OCI-LY7 (cell line): ENCODE data around the gene FAM241A. TPM values are rescaled to one million over a fixed set of nuclear protein-coding genes. Genes with fewer than 3 reads are reported as not detected.

Source experiments
- BruUV-seq: library from RNA; stranded (reverse); fragments of 400-500 nt; replicated peaks from 2 replicates; lab custom pipeline; 2021; lab: Mats Ljungman, UMichigan
- CTCF ChIA-PET: fragments of 300-600 bp; sonication (Branson Sonifier 250); formaldehyde crosslinking; loops from one replicate; lab custom pipeline; 2022; ENCODE audit warnings: antibody characterized with exemption; ENCODE audit not compliant: unreplicated experiment; lab: Charles Lee
- POLR2A ChIA-PET: fragments of 300-600 bp; sonication (Branson Sonifier 250); formaldehyde crosslinking; loops from one replicate; lab custom pipeline; 2022; ENCODE audit warnings: antibody characterized with exemption; lab: Charles Lee
- DNase-seq: peaks from one replicate; pipeline ENCODE4 v3.0.0-alpha.2; 2015; ENCODE audit warnings: low spot score
- H2AFZ ChIP-seq: fragments of 200-600 bp; sonication (generic), shearing (Covaris generic); 2 replicates; pipeline ENCODE4 v1.6.1; 2014; ENCODE audit warnings: mild to moderate bottlenecking, antibody characterized with exemption, low read length, moderate library complexity
- H3K27ac ChIP-seq: fragments of 200-600 bp; sonication (generic); 2 replicates; pipeline ENCODE4 v1.5.1; 2014; ENCODE audit warnings: mixed run types, low read depth, mild to moderate bottlenecking, moderate library complexity, low read length, inconsistent platforms; ENCODE audit not compliant: poor library complexity, severe bottlenecking
- H3K36me3 ChIP-seq: fragments of 200-600 bp; sonication (generic); 2 replicates; pipeline ENCODE4 v1.6.1; 2014; ENCODE audit warnings: mild to moderate bottlenecking, antibody characterized with exemption, low read length, moderate library complexity, mixed read lengths; ENCODE audit not compliant: insufficient read depth
- H3K4me1 ChIP-seq: fragments of 200-600 bp; sonication (generic); 2 replicates; pipeline ENCODE4 v1.5.1; 2014; ENCODE audit warnings: mild to moderate bottlenecking, low read length; ENCODE audit not compliant: insufficient read depth, poor library complexity, severe bottlenecking
- H3K4me2 ChIP-seq: fragments of 200-600 bp; sonication (generic); 2 replicates; pipeline ENCODE4 v1.6.1; 2014; ENCODE audit warnings: mild to moderate bottlenecking, low read length
- H3K4me3 ChIP-seq: fragments of 200-600 bp; sonication (generic); 2 replicates; pipeline ENCODE4 v1.5.1; 2014; ENCODE audit warnings: mild to moderate bottlenecking, low read depth, low read length; ENCODE audit not compliant: poor library complexity, severe bottlenecking
- H3K79me2 ChIP-seq: fragments of 200-600 bp; sonication (generic); 2 replicates; pipeline ENCODE4 v1.6.1; 2016; ENCODE audit warnings: low read depth, mild to moderate bottlenecking, low read length, moderate library complexity, mixed read lengths; ENCODE audit not compliant: insufficient read depth
- H3K9me2 ChIP-seq: fragments of 200-600 bp; sonication (generic); 2 replicates; pipeline ENCODE4 v1.6.1; 2016; ENCODE audit warnings: mild to moderate bottlenecking, low read length, mixed read lengths; ENCODE audit not compliant: insufficient read depth
- H3K9me3 ChIP-seq: fragments of 200-600 bp; sonication (generic); 2 replicates; pipeline ENCODE4 v1.6.1; 2014; ENCODE audit warnings: mild to moderate bottlenecking, mixed run types, low read length, mixed read lengths
- H4K20me1 ChIP-seq: fragments of 200-600 bp; sonication (generic); 2 replicates; pipeline ENCODE4 v1.6.1; 2014; ENCODE audit warnings: mild to moderate bottlenecking, antibody characterized with exemption, low read length, moderate library complexity, mixed read lengths; ENCODE audit not compliant: insufficient read depth
- EZH2phosphoT487 ChIP-seq: fragments of 200-600 bp; sonication (generic); IDR thresholded peaks from 2 replicates; pipeline ENCODE4 v1.6.1; 2018; ENCODE audit warnings: low read depth, borderline replicate concordance, mild to moderate bottlenecking, mixed run types, antibody characterized with exemption, low read length, moderate library complexity, mixed read lengths
- intact Hi-C: fragments of 100-400 bp; cut with micrococcal nuclease; formaldehyde crosslinking; loops from one replicate; pipeline ENCODE4 v1.10.0; 2022; ENCODE audit not compliant: unreplicated experiment
- total RNA-seq, 2 experiments: library from RNA; depleted of rRNA in 1 of 2; stranded (reverse); fragments of >200 nt in 1 of 2; shearing (Covaris generic) in 1 of 2; gene quantifications; 2 replicates each; pipeline ENCODE4 v1.2.3, GENCODE V29; 2014 to 2022
- TF ChIP-seq, protein P1 (sequence below): fragments of 200-600 bp; sonication (generic); conservative IDR thresholded peaks from 2 replicates; pipeline ENCODE4 v1.5.1; 2014; ENCODE audit warnings: mild to moderate bottlenecking, antibody characterized with exemption, low read length, moderate library complexity, mixed read lengths

The FAM241A gene
- total RNA-seq, 2 experiments from 2014 or later: 2.5 to 9.5 TPM

DNA sequence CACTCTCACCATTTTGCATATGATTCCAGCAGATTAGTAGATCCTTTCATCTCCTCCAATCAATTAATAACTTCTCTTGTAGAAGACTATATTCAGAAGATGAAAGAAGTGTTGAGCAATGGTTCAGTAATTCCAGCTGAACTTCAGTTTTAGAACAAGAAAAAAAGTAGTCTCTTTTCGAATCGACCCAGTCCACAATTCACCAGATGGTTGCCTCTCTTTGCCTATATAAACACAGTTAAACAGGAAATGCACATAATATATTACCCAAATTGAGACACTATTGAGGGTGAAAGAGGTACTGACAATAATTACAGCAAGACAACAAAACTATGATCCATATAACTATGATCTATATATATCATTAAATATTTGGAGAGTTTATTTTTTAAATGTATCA is 16.8 kb upstream of the FAM241A start:
- H3K9me3 ChIP-seq: no peaks in the 10 kb centered on the region
- no peaks in the 10 kb centered on the region for H3K79me2 ChIP-seq
- CTCF ChIA-PET: no interaction called here
- DNase-seq: no peak
- POLR2A ChIA-PET: interaction anchor here (0.6 to 3.7 kb wide), 10 partner anchors 9 to 117 kb away, joined by 3 to 30 read pairs (median 4); no protein-coding TSS in a partner anchor
- H2AFZ ChIP-seq: peak overlapping the region; percentile 77
- no peaks in the 10 kb centered on the region for H3K36me3 ChIP-seq
- no peak overlapping the region for H3K27ac ChIP-seq
- intact Hi-C loops: no loop called here
- BruUV-seq: no TSS peak
- H3K9me2 ChIP-seq: no peaks in the 10 kb centered on the region
- peaks cover 23% of the 10 kb centered on the region for H3K4me1 ChIP-seq
- TF ChIP-seq, protein P1, sequence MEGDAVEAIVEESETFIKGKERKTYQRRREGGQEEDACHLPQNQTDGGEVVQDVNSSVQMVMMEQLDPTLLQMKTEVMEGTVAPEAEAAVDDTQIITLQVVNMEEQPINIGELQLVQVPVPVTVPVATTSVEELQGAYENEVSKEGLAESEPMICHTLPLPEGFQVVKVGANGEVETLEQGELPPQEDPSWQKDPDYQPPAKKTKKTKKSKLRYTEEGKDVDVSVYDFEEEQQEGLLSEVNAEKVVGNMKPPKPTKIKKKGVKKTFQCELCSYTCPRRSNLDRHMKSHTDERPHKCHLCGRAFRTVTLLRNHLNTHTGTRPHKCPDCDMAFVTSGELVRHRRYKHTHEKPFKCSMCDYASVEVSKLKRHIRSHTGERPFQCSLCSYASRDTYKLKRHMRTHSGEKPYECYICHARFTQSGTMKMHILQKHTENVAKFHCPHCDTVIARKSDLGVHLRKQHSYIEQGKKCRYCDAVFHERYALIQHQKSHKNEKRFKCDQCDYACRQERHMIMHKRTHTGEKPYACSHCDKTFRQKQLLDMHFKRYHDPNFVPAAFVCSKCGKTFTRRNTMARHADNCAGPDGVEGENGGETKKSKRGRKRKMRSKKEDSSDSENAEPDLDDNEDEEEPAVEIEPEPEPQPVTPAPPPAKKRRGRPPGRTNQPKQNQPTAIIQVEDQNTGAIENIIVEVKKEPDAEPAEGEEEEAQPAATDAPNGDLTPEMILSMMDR: no peak
- TF ChIP-seq EZH2phosphoT487: no peak
- no peak overlapping the region for H3K4me3 ChIP-seq
- H4K20me1 ChIP-seq: no peaks in the 10 kb centered on the region
- peak overlapping the region; percentile 51 for H3K4me2 ChIP-seq

DNA sequence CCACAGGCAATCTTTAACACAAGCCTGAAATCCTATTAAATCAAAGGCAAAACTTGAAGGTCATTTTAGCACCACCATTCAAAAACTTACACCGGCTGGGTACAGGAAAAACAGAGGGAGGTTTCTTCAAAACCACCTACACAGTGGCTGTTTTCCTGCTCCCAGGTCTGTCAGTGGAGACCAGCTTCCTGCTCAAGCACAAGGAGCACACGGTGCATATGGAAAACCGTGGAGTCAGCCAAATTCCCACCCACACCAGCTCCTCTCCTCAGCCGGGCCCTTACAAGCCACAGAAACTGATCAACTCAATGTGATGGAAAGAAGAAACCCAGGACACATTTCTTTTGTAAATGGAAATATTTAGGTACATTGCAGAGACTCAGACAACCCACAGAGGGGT is 14.3 kb upstream of the FAM241A start:
- DNase-seq: no peak
- CTCF ChIA-PET: no interaction called here
- no TSS peak for BruUV-seq
- Histone ChIP-seq H3K27ac (no peak overlapping the region), H3K4me2 (no peak overlapping the region), H3K4me3 (no peak overlapping the region), H2AFZ (no peak overlapping the region), H4K20me1 (no peaks in the 10 kb centered on the region), H3K79me2 (no peaks in the 10 kb centered on the region), H3K4me1 (peaks cover 23% of the 10 kb centered on the region), H3K36me3 (no peaks in the 10 kb centered on the region), H3K9me2 (no peaks in the 10 kb centered on the region), H3K9me3 (no peaks in the 10 kb centered on the region)
- POLR2A ChIA-PET: interaction anchor here (0.5 to 1.1 kb wide), 4 partner anchors 16 to 189 kb away, joined by 3 to 5 read pairs (median 3); no protein-coding TSS in a partner anchor
- intact Hi-C loops: no loop called here
- TF ChIP-seq, protein P1: no peak
- no peak for TF ChIP-seq EZH2phosphoT487

DNA sequence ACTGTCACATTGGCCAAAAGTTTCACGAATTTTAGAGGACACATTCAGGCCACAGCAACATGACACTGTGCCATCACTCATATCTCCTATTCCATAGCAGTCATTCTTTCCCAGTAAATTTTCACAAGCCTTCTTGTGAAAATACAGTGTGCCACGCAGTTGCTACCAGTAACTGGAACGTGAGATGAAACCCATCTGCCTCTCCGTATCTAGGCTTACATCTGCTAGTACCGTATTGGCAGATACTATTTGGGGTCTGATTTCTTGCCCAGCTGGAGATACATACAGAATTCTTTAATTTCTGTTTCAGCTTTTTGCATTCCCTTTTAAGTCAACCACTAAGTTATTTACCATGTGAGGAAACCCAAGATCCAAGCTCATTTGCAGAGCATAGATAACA is 8.7 kb upstream of the FAM241A start:
- DNase-seq: no peak
- Histone ChIP-seq H3K9me2 (no peaks in the 10 kb centered on the region), H2AFZ (no peak overlapping the region), H3K4me1 (no peaks in the 10 kb centered on the region), H3K79me2 (no peaks in the 10 kb centered on the region), H3K4me3 (no peak overlapping the region), H4K20me1 (no peaks in the 10 kb centered on the region), H3K4me2 (no peak overlapping the region), H3K36me3 (no peaks in the 10 kb centered on the region), H3K27ac (no peak overlapping the region), H3K9me3 (no peaks in the 10 kb centered on the region)
- BruUV-seq: no TSS peak
- CTCF ChIA-PET: interaction anchor here (1.2 kb wide), 1 partner anchor 13 kb away, joined by 3 read pairs; no protein-coding TSS in a partner anchor
- TF ChIP-seq, protein P1: no peak
- TF ChIP-seq EZH2phosphoT487: no peak
- POLR2A ChIA-PET: interaction anchor here (0.6 to 2.9 kb wide), 5 partner anchors 8 to 30 kb away, joined by 3 to 30 read pairs (median 4); no protein-coding TSS in a partner anchor
- intact Hi-C loops: no loop called here
